Inflammatory macrophage treated with lipopolysaccharide for 4 hours (primary cell): Measurements from ENCODE around the gene MYDGF.

ENCODE experiments used
- DNase-seq: peaks from one replicate; pipeline ENCODE4 v3.0.0-alpha.2; 2020

Gene MYDGF

DNA sequence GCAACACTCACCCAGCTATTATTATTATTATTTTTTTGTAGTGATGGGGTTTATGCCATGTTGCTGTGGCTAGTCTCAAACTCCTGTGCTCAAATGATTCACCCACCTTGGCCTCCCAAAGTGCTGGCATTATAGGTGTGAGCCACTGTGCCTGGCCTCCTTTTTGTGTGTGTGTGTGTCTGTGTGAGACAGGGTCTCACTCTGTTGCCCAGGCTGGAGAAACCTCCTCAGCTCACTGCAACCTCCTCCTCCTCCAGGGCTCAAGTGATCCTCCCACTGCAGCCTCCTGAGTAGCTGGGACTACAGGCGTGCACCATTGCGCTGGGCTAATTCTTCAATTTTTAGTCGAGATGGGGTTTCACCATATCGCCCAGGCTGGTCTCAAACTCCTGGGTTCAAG, 3.6 kb upstream of the MYDGF start:
- no peak for DNase-seq

- DNase-seq = no peak
Observed at GRCh38 chr19:4673216-4673615, 3.1 kb upstream of the MYDGF start.

- DNase-seq = no peak
Observed at GRCh38 chr19:4671185-4671851, 1.2 kb upstream of the MYDGF start.

DNA sequence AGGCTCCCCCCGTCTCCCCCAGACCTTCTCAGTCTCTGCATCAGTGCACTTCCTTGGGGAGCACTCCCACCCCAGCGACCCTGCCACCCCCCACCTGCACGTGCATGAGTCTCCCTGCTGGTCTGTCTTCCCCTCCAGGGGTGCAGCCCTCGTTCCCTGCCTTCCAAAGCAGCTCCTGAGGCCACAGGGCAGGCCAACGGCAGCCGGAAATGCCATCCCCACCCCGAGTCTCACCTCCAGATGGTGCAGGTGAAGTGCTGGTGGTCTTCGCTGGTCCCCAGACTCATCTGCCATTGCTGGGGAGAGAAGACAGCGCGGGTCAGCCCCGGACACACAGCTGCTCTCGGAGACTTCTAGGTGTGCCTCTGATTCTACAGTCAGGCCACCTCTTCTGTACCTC, 5.5 kb downstream of the MYDGF start:
- DNase-seq = no peak

DNA sequence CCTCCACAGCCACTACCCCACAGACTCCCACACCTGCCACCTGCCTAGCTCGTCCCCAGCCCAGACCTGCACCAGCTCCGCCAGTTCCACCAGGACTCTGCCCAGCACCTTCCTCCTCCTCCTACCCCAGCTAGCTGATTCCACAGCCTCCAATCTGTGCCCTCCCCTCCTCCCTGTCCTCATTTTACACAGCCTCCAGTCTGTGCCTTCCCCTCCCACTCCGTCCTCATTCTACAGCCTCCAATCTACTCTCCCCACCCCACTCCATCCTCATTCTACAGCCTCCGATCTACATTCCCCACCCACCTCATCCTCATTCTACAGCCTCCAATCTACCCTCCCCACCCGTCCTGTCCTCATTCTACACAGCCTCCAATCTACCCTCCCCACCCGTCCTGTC, 7.3 kb downstream of the MYDGF start:
- no peak for DNase-seq

DNA sequence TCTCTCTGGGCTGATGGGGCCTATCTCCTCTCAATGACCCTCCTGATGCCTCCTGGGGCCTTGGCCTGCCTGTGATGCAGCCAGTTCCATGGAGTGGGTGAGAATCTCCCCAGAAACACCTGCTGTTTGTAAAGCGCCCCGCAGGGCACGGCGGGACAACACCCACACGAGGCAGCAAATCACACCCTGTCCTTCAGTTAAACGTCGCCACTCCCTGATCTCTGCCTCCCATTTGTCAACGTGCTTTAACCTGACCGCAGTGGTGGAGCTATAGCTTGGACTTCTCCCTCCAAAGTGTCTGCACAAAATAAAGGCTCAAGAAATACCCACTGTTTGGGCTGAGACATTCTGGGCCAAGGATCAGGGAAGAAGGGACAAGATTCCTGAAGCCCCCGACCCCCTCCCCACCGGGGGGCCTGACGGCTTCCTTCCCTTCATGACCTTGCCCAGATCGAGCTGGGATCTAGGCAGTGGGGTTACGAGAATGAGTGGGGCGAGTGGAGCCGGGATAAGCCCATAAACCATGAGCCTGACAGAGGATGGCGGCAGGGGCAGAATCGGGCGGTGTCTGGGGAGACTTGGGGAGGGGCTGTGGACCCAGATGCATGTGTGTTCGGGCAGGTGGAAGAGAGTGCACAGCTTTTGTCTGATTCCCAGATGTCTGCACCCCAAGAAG, 8.0 kb downstream of the MYDGF start:
- DNase-seq = no peak

GRCh38 chr19:4660993-4661392, 9.1 kb downstream of the MYDGF start:
- DNase-seq = no peak

- peak; percentile 26 for DNase-seq
Observed at GRCh38 chr19:4660181-4660791, 9.9 kb downstream of the MYDGF start.

DNA sequence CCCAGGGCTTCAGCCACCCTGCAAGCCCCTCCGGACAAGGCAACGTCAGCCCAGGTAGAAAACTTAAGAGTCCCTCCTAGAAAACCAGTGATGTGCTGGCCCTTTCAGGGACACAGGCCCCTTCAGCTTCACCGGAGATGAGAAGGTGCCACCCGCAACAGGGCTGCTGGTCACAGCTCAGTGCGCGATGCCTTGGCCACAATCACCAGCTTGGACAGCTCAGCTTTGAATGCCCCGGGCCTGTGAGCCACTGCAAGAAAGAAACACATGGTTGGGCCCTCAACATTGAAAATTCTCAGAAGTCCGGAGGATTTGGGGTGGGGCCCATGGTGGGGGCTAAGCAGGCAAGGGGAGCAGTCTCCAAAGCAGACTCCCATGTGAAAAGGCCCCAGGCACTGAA, 12.3 kb downstream of the MYDGF start:
- DNase-seq = no peak

- no peak for DNase-seq
Observed at GRCh38 chr19:4657262-4657661, 12.9 kb downstream of the MYDGF start.

GRCh38 chr19:4656102-4656501, 14.0 kb downstream of the MYDGF start:
- DNase-seq = no peak

DNA sequence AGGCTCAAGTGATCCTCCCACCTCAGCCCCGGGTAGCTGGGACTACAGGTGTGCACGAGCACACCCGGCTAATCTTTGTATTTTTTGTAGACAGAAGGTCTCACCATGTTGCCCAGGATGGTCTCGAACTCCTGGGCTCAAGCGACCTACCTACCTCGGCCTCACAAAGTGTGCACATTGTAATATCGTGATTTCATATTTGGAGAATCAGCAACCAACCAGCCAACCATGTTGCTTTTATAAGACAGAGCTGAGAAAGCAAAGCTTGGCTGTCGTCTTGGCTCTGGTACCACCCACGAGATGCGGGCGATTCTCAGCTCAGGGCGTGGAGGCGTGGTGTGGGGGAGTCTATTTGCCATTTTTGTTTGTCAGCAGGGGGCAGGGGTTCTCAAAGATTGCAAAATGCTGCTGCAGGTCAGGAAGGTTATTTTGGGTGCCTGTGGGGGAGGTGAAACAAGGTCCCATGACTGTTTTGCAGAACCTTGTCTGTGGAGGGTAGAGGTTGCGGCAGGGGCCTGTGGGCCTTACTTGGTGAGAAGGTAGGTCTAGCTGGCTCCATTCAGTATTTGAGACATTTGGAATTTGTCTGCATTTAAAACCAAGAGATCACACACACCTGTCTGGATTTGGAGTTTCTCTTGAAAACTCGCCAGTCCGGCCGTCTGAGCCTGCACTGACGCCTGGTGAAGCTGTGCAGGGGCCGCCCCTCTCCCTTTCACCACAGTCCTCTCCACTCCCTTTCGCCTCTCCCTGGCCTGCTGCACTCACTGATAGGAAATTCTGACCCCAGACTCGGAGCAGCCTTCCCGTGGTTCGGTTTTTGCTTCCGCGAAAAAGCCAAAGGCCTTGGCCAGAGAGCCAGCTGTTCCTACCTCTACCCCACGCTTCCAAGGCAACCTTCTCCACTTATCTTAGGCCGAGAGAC, 15.4 kb downstream of the MYDGF start:
- DNase-seq = no peak

- no peak for DNase-seq
Observed at GRCh38 chr19:4653793-4654436, 16.2 kb downstream of the MYDGF start.

DNA sequence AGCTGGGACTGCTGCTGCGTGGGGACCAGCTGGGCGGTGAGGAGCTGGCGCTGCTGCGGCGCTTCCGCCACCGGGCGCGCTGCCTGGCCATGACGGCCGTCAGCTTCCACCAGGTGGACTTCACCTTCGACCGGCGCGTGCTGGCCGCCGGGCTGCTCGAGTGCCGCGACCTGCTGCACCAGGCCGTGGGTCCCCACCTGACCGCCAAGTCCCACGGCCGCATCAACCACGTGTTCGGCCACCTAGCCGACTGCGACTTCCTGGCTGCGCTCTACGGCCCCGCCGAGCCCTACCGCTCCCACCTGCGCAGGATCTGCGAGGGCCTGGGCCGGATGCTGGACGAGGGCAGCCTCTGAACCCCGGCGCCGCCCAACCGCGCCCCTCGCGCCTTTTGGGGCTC, 18.1 kb downstream of the MYDGF start:
- DNase-seq = no peak

DNA sequence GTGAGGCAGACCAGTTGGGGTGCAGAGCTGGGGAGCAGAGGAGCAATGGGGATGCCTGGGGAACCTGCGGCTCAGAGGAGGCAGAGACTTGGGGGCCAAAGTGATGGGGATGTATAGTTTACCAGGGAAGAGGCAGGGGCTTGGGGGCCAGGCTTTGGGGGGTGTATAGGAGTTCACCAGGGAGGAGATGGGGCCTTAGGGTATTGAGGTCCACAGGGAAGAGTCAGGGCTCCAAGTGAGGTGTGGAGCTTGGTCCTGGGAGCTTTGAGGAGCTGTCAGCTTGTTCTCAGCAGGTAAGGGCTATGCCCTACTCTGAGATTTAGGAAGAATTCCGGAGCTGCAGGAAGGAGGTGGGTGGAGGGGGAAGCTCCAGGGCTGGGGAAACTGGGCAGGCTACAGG, 20.0 kb downstream of the MYDGF start:
- DNase-seq = no peak

- no peak for DNase-seq
Observed at GRCh38 chr19:4649392-4650047, 20.6 kb downstream of the MYDGF start.

- DNase-seq = no peak
Observed at GRCh38 chr19:4647676-4648644, 22.2 kb downstream of the MYDGF start.

DNA sequence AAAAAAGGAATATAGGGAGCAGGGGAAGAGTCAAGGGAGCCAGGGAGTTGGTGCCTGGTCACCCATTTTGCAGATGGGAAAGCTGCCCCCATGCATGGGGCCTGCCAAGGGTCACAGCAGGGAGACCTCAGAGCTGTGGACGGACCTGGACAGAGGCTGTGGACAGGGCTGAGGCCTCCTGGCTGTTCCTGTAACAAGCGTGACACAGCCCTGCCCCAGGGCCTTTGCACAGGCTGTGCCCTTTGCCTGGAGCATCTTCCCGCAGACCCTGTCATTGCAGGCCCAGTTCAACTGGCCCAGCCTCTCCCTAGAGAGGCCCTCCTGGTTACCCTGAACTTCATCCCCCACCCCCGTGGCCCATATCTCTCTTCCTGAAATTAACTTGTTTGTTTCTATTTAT, 24.4 kb downstream of the MYDGF start:
- no peak for DNase-seq

DNA sequence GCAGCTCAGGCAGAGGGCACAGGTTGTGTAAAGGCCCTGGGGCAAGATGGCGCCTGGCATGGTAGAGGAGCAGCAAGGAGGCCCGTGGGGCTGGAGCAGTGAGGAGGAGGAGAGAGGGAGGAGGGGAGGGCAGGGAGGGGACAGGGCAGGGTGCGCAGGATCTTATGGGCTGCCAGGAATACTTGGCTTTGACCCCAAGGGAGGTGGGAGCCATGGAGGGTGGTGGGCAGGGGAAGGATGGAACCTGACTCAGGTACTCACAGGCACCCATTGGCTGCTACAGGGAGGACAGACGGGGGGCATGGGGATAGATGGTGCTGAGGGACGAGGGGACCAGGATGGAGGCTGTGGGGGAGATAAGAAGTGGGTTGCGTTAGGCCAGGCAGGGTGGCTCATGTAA, 27.5 kb downstream of the MYDGF start:
- no peak for DNase-seq

- DNase-seq = no peak
Observed at GRCh38 chr19:4641132-4641531, 29.0 kb downstream of the MYDGF start.
